Glutamatergic neuron (in vitro differentiated cells): ENCODE data around the gene PODXL. TPM values are rescaled to one million over a fixed set of nuclear protein-coding genes. Genes with fewer than 3 reads are reported as not detected.

Experiments used
- DNase-seq: peaks from one replicate; pipeline ENCODE4 v3.0.0; 2022
- H3K27ac Mint-ChIP-seq: one replicate; pipeline ENCODE4 v1.8.0; 2020; ENCODE audit warnings: mild to moderate bottlenecking, mixed read lengths, inconsistent platforms; ENCODE audit not compliant: unreplicated experiment
- H3K27me3 Mint-ChIP-seq: one replicate; pipeline ENCODE4 v1.8.0; 2020; ENCODE audit warnings: mild to moderate bottlenecking, moderate library complexity, mixed read lengths, inconsistent platforms; ENCODE audit not compliant: unreplicated experiment
- H3K36me3 Mint-ChIP-seq: one replicate; pipeline ENCODE4 v1.8.0; 2020; ENCODE audit warnings: mild to moderate bottlenecking, mixed read lengths, inconsistent platforms; ENCODE audit not compliant: unreplicated experiment
- H3K4me1 Mint-ChIP-seq: one replicate; pipeline ENCODE4 v1.8.0; 2020; ENCODE audit warnings: mild to moderate bottlenecking, low read depth, mixed read lengths, inconsistent platforms; ENCODE audit not compliant: unreplicated experiment
- H3K4me3 Mint-ChIP-seq: one replicate; pipeline ENCODE4 v1.8.0; 2020; ENCODE audit warnings: mild to moderate bottlenecking, mixed read lengths, inconsistent platforms; ENCODE audit not compliant: unreplicated experiment
- H3K9me3 Mint-ChIP-seq: one replicate; pipeline ENCODE4 v1.8.0; 2020; ENCODE audit warnings: mild to moderate bottlenecking, moderate library complexity, mixed read lengths, inconsistent platforms; ENCODE audit not compliant: unreplicated experiment
- CTCF ChIP-seq: fragments of 200-600 bp; sonication (generic); IDR thresholded peaks from one replicate; pipeline ENCODE4 v1.5.0; 2021; ENCODE audit not compliant: partially characterized antibody, unreplicated experiment
- total RNA-seq: library from RNA; stranded (reverse); fragmentation: NEBNext Ultra II Directional; extraction: Animal tissue kit (Norgen Biotek cat#: 25700); gene quantifications from one replicate; pipeline ENCODE4 v1.2.1, GENCODE V29; 2021; ENCODE audit not compliant: unreplicated experiment

Gene PODXL
- total RNA-seq, 1 donor from 2014 or later: 12.3 TPM

GRCh38 chr7:131482800-131483199 lies 73.6 kb downstream of the PODXL start:
- peaks cover 3% of the 10 kb centered on the region for H3K4me1 Mint-ChIP-seq
- no peak overlapping the region for H3K27ac Mint-ChIP-seq
- H3K36me3 Mint-ChIP-seq: no peaks in the 10 kb centered on the region
- TF ChIP-seq CTCF: no peak
- H3K9me3 Mint-ChIP-seq: no peaks in the 10 kb centered on the region
- no peak overlapping the region for H3K4me3 Mint-ChIP-seq
- no peaks in the 10 kb centered on the region for H3K27me3 Mint-ChIP-seq
- DNase-seq: no peak

GRCh38 chr7:131480384-131481315 lies 75.8 kb downstream of the PODXL start:
- Mint-ChIP-seq H3K36me3 (no peaks in the 10 kb centered on the region), H3K27me3 (no peaks in the 10 kb centered on the region), H3K27ac (no peak overlapping the region), H3K4me3 (no peak overlapping the region), H3K4me1 (peaks cover 3% of the 10 kb centered on the region), H3K9me3 (no peaks in the 10 kb centered on the region)
- DNase-seq: no peak
- TF ChIP-seq CTCF: no peak

DNA sequence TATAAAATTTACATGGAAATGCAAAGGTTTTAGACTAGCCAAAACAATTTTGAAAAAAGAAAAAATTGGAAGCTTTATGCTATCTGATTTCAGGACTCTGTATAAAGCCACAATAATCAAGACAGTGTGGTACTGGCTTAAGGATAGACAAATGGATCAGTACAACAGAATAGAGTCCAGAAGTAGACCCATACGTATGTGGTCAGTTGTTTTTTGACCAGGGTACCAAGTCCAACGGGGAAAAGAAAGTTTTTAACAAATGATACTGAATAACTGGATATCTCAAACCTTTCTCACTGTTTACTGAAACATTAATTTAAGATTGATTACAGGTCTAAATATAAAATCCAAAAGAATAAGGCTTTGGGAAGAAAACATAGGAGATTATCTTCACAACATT lies 79.7 kb downstream of the PODXL start:
- Mint-ChIP-seq H3K9me3 (no peaks in the 10 kb centered on the region), H3K4me1 (no peaks in the 10 kb centered on the region), H3K4me3 (no peak overlapping the region), H3K36me3 (peaks cover 6% of the 10 kb centered on the region), H3K27me3 (no peaks in the 10 kb centered on the region), H3K27ac (no peak overlapping the region)
- no peak for TF ChIP-seq CTCF
- DNase-seq: no peak

GRCh38 chr7:131471250-131472004 lies 85.0 kb downstream of the PODXL start:
- Mint-ChIP-seq H3K4me1 (no peaks in the 10 kb centered on the region), H3K27me3 (no peaks in the 10 kb centered on the region), H3K9me3 (no peaks in the 10 kb centered on the region), H3K4me3 (no peak overlapping the region), H3K36me3 (peaks cover 6% of the 10 kb centered on the region), H3K27ac (no peak overlapping the region)
- DNase-seq: no peak
- TF ChIP-seq CTCF: no peak
